UCSD-AML1 (cell line): ENCODE results near the gene DTNB.
"Not testable (repeated sequence)": the region's sequence is repeated elsewhere in the genome, so short reads cannot be mapped to it uniquely, and the experiment has no call there.

Experiments
- DNase-seq: peaks from one replicate; lab custom pipeline; 2025; ENCODE audit not compliant: unreplicated experiment; lab: John Stamatoyannopoulos, UW

DTNB gene

GRCh38 chr2:25633801-25634200 is 39.6 kb downstream of the DTNB start:
- not testable (repeated sequence) for DNase-seq

DNA sequence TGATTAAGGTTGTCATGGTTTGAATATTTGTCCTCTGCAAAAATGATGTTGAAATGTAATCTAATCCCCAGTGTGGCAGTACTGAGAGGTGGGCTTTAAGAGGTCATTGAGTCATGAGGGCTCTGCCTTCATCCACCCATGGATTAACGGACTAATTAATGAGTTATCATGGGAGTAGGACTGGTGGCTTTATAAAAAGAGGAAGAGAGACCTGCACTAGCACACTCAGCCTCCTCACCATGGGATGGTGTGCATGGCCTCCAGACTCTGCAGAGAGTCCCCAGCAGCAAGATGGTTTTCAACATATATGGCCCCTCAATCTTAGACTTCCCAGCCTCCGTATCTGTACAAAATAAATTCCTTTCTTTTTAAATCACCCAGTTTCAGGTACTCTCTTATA is 41.0 kb downstream of the DTNB start:
- no peak for DNase-seq

DNA sequence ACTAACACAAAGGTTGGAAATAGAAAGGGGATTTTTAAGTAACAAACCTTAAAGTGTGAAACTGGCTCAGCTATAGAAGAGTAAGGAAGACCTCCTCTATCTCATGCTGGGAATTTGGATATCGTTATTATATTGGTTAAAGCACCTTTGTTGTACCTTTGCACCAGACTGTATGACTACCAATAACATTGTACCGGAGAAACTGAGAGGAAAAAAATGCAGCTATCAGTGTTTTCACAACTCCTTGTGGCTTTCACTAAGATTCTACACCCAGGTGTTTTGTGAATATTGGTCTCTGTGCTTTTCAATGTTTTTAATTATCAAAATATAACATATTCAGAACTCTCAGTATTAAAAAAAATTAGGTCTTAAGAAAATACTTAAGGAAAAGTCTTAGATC is 48.7 kb downstream of the DTNB start:
- DNase-seq, result no peak

- DNase-seq, result no peak
Observed at GRCh38 chr2:25623361-25623760, 50.0 kb downstream of the DTNB start.

- DNase-seq, result no peak
Observed at GRCh38 chr2:25620711-25621110, 52.7 kb downstream of the DTNB start.

- DNase-seq, result no peak
Observed at GRCh38 chr2:25620077-25620476, 53.3 kb downstream of the DTNB start.

GRCh38 chr2:25619185-25619584 is 54.2 kb downstream of the DTNB start:
- no peak for DNase-seq

DNA sequence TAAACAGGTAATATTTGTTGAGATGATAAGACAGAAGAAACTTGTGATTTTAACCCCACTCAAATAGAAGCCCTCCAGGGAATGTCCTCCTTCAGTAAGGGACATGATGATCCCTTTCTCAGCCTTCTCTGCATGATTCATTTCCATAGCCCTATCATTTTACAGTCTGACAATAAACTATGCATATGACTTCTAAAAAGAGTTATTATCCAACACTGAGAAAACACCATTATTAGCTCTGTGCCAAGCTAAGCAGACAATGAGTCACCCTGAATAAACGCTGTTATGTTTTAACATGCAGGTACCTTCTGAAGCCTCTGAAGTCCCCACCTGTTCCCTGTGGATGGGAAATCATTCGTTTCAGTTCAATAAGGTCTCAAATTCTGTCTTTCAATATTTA is 54.7 kb downstream of the DTNB start:
- no peak for DNase-seq

DNA sequence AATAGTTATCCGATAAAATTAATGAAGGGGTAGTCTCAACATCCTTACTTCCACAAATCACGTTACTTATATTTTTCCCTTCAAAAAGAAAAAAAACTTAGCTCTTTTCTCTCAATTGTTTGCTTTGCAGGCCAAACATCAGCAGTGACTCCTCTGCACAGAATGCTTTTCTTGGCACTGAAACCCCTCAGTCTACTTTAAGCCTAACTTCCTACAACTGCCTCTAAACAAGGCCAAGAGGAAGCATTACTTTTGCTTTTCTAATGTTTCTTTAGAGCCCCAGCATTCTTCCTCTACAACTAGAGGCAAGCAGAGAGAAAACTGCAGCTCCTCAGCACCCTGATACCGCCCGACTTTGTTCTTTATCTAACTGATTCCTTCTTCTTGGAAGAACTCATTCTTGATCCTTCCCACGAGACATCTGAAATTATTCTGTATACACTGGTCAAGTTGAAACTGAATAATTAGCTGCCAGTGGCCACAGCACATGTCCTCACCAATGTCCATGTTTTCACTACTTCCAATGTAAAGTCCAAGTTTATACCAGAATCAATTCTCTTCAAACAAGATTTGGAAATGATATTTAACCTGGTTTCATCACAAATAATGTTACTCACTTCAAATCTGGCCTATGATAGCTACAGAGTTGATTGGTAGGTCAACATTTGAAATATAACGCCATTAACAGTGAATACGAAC is 55.3 kb downstream of the DTNB start:
- no peak for DNase-seq

GRCh38 chr2:25615920-25616319 is 57.5 kb downstream of the DTNB start:
- no peak for DNase-seq

DNA sequence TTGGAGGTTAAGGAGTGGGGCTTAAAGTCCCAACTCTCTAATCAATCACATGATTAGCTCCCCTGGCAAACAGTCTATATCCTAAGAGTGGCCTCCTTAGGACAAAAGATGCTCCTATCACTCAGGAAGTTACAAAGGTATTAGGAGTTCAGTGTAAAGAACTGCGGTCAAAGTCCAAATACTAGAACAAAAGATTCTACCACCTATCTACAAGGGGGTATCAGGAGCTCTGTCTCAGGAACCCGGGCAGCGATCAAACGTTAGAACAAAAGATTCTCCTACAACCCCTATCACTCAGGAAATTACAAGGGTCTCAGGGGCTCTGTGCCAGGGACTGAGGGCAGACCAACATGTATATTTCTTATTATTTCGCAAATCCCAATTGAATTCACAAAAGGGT is 58.0 kb downstream of the DTNB start:
- DNase-seq, result no peak

- no peak for DNase-seq
Observed at GRCh38 chr2:25614711-25615110, 58.7 kb downstream of the DTNB start.

- no peak for DNase-seq
Observed at GRCh38 chr2:25608718-25609117, 64.7 kb downstream of the DTNB start.

- no peak for DNase-seq
Observed at GRCh38 chr2:25606892-25607291, 66.5 kb downstream of the DTNB start.

- DNase-seq, result no peak
Observed at GRCh38 chr2:25602333-25602723, 71.0 kb downstream of the DTNB start.

DNA sequence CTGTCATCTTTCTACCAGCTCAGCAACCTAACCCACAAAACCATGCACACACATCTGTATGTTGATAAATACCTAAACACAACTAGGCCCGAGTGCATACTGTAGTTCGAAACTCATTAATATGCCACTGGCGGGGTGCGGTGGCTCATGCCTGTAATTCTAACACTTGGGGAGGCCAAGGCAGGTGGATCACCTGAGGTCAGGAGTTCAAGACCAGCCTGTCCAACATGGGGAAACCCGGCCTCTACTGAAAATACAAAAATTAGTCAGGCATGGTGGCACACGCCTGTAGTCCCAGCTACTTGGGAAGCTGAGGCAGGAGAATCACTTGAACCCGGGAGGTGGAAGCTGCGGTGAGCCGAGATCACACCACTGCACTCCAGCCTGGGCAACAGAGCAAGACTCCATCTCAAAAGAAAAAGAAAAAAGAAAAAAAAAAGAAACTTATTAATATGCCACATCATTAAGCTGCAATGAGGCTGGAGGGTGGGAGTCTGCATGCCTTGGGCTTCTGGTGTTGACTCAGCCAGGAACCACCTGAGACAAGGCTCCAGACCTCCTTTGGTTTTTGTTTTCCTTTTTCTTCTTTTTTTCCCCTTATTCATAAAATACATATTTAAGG is 71.6 kb downstream of the DTNB start:
- DNase-seq, result not testable (repeated sequence)

GRCh38 chr2:25598911-25599310 is 74.5 kb downstream of the DTNB start:
- no peak for DNase-seq

GRCh38 chr2:25598332-25598731 is 75.0 kb downstream of the DTNB start:
- DNase-seq, result no peak

GRCh38 chr2:25597881-25598280 is 75.5 kb downstream of the DTNB start:
- DNase-seq, result no peak

DNA sequence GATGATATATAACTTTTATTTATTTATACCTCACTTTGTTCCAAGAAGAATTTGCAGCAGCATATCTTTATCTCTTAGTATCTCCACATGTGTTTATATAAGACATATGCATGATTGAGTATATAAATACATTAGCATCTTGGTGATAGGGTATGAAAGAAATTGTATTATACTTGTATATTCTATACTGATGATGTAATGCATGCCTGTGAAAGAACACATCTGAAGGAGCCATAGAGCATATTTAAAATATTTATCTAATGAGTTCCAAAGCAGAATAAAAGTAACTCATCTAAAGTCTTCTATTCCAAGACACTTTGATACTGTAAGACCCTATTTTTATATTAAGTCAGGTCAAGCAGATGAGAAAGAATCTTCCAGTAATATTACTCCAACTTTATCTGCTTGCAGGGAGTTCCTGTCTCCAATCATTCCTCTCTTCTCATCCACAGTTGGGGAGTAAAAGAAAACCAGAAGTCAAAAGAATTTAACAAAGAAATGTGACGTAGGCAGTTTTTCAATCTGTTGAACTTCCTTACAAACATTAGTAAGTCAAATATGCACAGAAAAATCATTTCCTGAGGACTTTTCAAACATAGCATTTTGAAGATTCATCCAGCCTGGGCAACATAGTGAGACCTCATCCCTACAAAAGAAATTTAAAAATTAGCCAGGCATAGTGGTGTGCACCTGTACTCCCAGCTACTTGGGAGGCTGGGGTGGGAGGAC is 76.7 kb downstream of the DTNB start:
- DNase-seq, result no peak

GRCh38 chr2:25595393-25595792 is 78.0 kb downstream of the DTNB start:
- no peak for DNase-seq

- no peak for DNase-seq
Observed at GRCh38 chr2:25594991-25595390, 78.4 kb downstream of the DTNB start.
